Hematopoietic multipotent progenitor cell (in vitro differentiated cells): ENCODE results near the gene PM20D2. TPM values are rescaled to one million over a fixed set of nuclear protein-coding genes. Genes with fewer than 3 reads are reported as not detected.

ENCODE experiments used
- DNase-seq, 3 donors: peaks; one replicate each; pipeline ENCODE4 v3.0.0-alpha.2; 2011 to 2015; ENCODE audit warnings: low read depth in 2 of 3, low spot score in 2 of 3
- total RNA-seq: library from RNA; depleted of rRNA; stranded (reverse); fragments of >200 nt; gene quantifications from one replicate; pipeline ENCODE4 v1.2.3, GENCODE V29; 2012

The PM20D2 gene
- total RNA-seq, 1 donor, result 14.5 TPM

GRCh38 chr6:89145091-89145955, 532 bp upstream of the PM20D2 start:
- DNase-seq, result peak; percentile 14 to 60 (median 49)

GRCh38 chr6:89146718-89147700, 1.2 kb downstream of the PM20D2 start:
- DNase-seq, result peak; percentile 9 to 58 (median 33)

- DNase-seq, result no peak
Measured at GRCh38 chr6:89148016-89148750, 2.3 kb downstream of the PM20D2 start.

DNA sequence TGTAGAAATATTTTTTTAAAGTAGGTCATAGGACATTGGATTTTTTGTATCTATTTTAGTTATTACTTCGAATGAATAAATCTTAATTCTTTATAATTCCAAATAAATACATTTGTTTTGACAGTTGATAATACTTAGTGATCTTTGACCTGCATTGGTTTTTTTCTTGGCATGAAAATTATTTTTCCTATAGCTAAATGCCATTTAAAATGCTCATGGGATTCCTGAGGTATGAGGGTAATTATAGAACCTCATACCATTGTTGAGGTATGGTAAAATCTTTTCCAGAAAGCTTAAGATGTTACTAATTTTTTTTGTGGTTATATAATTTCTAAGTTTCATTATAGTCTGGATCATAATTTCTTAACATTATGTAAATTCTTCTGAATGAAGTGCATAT, 8.3 kb downstream of the PM20D2 start:
- no peak for DNase-seq

DNA sequence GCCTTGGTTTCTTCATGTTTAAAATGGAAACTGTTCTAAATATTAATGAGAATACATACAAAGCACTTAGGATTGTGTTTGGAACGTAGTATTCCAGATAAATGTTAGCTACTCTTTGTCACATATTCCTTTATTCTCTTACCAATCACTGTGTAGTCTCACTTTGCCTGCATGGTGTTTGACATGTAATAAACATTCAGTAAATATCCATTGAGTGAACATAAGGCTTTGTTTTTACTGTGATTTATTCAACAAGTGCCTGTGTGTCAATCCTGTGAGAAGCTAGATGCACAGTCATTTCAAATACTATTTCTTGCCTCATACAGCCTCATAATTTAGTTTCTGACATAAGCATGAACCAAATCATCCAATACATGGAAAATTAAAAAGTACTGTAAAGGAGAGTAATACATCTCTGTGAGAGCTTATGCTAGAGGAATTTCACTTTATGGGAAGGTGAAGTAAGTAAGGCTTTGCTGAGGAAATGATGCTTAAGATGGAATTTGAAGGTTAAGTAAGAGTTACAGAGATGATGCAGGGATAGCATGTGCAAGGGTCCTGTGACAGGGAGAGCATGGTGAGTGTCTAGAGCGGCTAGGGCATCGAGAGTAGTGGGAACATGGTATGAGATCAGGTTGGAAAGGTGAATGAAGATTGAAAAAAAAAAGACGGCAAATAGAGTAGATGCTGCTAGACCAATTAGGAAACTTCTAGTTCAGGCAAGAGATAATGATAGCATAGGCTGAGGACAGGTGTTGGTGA, 14.7 kb downstream of the PM20D2 start:
- no peak for DNase-seq

DNA sequence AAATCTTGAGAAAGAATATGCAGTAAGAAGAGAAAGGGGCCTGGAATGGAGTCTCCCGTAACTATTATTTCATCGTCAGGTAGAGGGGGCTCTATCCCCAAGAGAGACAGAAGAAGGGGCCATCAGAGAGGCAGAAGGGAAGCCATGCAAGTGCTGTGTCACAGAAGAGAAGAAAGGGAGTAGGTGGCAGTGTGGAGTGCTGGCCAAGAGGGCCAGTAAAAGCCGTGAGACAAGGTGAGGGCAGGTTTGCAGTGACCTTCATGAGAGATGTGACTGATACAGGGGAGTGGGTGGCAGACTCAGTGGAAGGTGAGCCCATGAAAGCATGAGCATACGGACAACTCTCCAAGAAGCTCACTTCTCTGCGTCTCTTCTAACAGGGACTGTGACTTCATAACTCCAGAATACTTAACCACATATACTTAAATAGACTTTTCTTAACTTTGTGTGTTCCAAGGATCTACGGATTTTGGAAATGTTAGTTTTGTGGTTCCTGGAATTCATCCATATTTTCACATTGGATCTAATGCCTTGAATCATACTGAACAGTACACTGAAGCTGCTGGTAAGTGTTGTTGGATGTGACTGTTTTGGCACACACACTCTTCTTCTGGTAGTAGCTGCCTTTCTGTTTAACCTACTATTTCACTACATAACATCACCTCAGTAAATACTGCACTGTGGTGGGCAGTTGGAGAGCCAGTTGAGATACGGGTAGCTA, 15.6 kb downstream of the PM20D2 start:
- peak in 1 of 3 donors; percentile 34 for DNase-seq

DNA sequence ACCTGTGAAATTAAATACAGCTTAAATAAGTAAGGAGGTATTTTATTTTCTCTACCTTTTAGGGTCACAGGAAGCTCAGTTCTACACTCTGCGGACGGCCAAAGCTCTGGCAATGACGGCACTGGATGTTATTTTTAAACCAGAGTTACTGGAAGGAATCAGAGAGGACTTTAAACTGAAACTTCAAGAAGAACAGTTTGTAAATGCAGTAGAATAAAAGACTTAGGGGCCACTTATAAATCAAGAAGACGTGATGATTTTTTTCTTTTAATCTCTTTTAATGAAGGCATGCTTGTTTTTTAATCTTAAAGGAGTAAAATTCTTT, 16.2 kb downstream of the PM20D2 start:
- DNase-seq, result no peak

DNA sequence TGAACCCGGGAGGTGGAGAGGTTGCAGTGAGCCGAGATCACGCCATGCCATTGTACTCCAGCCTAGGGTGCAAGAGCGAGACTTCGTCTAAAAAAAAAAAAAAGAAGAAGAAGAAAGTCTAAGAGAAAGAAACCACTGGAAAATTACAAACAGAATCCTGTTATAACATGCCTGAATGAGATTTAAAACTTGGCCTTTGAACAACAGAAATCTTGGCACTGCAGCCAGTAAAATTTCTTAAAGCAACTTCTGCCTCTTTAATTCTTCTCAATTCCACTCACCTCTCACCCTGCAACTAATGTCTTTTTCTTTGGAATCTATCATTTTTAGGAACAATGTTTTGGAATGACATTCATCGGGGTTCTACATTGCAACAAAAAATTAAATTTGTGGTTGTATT, 26.3 kb downstream of the PM20D2 start:
- no peak for DNase-seq

DNA sequence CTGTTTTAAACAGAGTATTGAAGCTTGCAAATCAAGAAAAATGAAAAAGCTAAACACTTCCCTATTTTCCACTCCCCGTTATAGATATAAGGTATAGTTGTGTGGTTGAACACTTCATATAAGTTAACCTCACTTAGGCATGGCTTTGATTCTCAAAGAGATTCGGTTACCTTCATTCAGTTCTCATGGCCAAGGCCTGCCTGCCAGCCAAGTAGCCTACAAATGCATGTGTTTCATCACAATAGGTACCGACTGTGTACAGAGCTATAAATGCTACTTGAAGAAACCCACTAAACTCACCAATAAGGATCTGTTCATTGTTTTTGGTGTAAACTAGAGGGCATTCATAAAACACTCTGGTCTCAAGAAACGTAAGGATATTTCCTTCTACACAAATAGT, 27.8 kb downstream of the PM20D2 start:
- DNase-seq, result no peak

DNA sequence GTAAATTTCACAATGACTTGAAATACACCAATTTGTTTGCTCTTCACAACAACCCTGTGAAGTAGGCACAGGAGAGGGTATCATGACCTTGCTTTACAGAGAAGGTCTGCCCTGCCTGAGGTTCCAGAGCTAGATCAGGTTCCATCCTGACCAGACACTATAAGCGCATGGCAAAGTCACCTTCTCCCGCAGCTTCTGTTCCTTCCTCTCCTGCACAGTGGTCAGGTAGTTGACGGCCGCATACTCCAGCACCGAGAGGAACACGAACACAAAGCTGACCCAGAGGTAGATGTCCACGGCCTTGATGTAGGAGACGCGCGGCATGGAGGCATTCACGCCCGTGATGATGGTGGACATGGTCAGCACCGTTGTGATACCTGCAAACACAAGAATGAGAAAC, 34.3 kb downstream of the PM20D2 start:
- no peak for DNase-seq

- no peak for DNase-seq
Measured at GRCh38 chr6:89180971-89181370, 35.1 kb downstream of the PM20D2 start.

- no peak for DNase-seq
Measured at GRCh38 chr6:89183294-89183693, 37.4 kb downstream of the PM20D2 start.

DNA sequence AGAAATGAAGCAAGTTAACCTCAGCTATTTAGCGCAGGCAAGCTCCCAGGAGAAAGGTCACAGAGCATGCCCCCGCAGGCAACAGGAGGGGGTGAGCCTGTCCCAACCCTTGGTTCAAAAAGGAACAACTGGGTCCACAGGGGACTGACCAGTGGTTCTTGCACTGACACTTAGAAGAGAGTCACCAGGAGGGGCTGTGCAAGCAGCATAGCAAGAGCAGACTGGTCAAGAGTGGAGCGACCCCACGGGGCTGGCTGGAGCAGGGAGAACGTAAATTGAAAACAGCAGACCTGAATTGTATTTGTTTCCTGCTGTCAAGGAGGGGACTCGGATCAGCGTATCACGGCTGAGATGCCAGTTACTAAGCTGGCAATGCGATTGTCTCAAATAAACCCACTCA, 38.5 kb downstream of the PM20D2 start:
- DNase-seq, result no peak

DNA sequence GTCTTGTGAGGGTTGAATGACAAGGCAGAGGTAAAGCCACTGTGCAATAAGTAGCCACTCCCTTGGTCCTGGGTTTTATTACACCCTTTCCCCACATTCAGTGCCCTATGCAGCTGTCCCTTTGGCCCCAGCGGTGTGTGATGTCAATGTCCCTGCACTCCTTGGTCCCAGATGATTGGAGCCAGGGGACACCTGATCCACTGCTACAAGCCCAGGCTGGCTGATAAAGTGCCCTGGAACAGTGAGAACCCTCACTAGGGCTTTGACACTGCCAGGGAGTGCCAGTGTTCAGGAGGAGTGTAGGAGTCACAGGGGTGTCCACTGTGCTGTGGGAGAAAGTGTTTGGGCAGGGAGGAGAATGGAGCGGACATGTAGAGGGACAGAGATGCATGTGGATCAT, 40.9 kb downstream of the PM20D2 start:
- no peak for DNase-seq

GRCh38 chr6:89187504-89187903, 41.6 kb downstream of the PM20D2 start:
- DNase-seq, result no peak

DNA sequence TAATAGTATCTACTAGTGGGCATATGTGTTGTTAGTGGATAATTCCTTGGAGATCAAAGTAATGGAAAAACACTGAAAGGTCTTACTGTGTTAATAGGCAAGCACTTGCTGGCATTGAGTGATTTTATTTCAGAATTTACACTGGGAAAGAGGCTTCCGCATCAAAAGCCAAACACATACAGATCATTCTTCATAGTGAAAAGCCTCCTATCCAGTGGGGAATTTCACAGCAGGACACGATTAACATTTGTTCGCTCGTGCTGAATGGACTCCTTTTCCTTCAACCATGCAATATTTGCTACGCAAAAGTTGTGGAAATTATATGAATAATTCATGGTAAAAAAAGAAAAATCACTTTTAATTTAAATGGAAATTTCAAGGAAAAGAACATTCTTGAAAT, 44.9 kb downstream of the PM20D2 start:
- no peak for DNase-seq

- DNase-seq, result no peak
Measured at GRCh38 chr6:89194559-89194958, 48.7 kb downstream of the PM20D2 start.

GRCh38 chr6:89197141-89197540, 51.3 kb downstream of the PM20D2 start:
- no peak for DNase-seq

GRCh38 chr6:89198235-89198634, 52.4 kb downstream of the PM20D2 start:
- no peak for DNase-seq

DNA sequence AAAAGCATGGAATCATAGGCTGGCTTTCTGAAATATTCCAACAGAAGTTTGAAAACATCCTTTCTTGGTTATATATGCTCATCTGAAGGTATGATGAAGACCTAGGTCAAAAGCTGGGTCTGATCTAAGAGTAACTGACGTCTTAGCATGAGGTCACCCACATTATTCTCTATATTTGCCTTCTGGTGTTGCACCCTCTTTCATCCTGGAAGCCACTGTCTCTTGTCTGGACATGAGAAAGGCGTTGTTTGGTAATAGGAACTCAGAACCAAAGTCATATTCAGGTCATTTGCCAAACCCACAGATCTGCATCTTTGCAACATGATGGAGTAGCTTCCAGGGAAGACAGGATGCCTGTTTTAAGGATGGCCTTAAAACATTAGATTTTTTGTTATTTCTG, 53.7 kb downstream of the PM20D2 start:
- DNase-seq, result no peak
